K562 (cell line): ENCODE data around the gene CAPN13. TPM values are rescaled to one million over a fixed set of nuclear protein-coding genes. Genes with fewer than 3 reads are reported as not detected.

Experiments used
- ATAC-seq: fragments of 200-7000 bp; cut with Tn5 transposase; 3 replicates; pipeline ENCODE4 v1.9.1; 2020; ENCODE audit warnings: moderate library complexity
- BruUV-seq: library from RNA; stranded (reverse); fragments of 400-500 nt; replicated peaks from 2 replicates; lab custom pipeline; 2021; lab: Mats Ljungman, UMichigan
- CTCF ChIA-PET: fragments of 300-600 bp; formaldehyde crosslinking; extraction: SDS; loops from one replicate; lab custom pipeline; 2021; ENCODE audit warnings: low intra/inter-chr PET ratio; lab: Yijun Ruan, JAX
- POLR2A ChIA-PET: fragments of 300-600, 350-650 bp; sonication (Branson Sonifier 250); formaldehyde crosslinking; extraction: SDS; loops from one replicate; lab custom pipeline; 2021; ENCODE audit warnings: antibody characterized with exemption, inconsistent platforms; lab: Yijun Ruan, JAX
- DNase-seq, 4 experiments: peaks; one replicate each; pipeline versions ENCODE4 v3.0.0 to v3.0.0-alpha.2; 2011 to 2018; ENCODE audit warnings: low spot score in 3 of 4, mixed read lengths in 3 of 4; ENCODE audit errors: extremely low read depth in 1 of 4
- FAIRE-seq: peaks from 2 replicates; lab custom pipeline; 2011; peaks lifted over from hg19 to GRCh38; lab: Jason Lieb, UNC
- H2AFZ ChIP-seq: 2 replicates; pipeline ENCODE4 v1.6.0; 2011; ENCODE audit warnings: low read depth, low read length, control low read depth, inconsistent platforms
- H3K27ac ChIP-seq: fragments of 200-600 bp; 3 replicates; pipeline ENCODE4 v1.8.0; 2011; ENCODE audit warnings: low read depth, mild to moderate bottlenecking, control low read depth, inconsistent platforms, low read length, moderate library complexity, mixed read lengths; ENCODE audit errors: extremely low read depth
- H3K27me3 ChIP-seq, 2 experiments: fragments of 300-600 bp in 1 of 2; 2 replicates in 1 of 2; 3 replicates in 1 of 2; pipeline versions ENCODE4 v1.6.0 to v1.8.0; 2011; ENCODE audit warnings: inconsistent platforms in 2 of 2, low read length in 2 of 2, mild to moderate bottlenecking in 1 of 2, mixed read lengths in 1 of 2, moderate library complexity in 1 of 2; ENCODE audit not compliant: control insufficient read depth in 2 of 2, insufficient read depth in 2 of 2
- H3K36me3 ChIP-seq: fragments of 300-600 bp; 3 replicates; pipeline ENCODE4 v1.8.0; 2011; ENCODE audit warnings: mild to moderate bottlenecking, low read length, inconsistent platforms; ENCODE audit not compliant: control insufficient read depth, insufficient read depth
- H3K4me1 ChIP-seq, 2 experiments: fragments of 200-600 bp in 1 of 2; replicated peaks in 1 of 2; 2 replicates in 1 of 2; 3 replicates in 1 of 2; pipeline versions ENCODE4 v1.5.1 to v1.8.0; 2011; ENCODE audit warnings: inconsistent platforms in 2 of 2, low read length in 2 of 2, mild to moderate bottlenecking in 1 of 2, mixed read lengths in 1 of 2, moderate library complexity in 1 of 2; ENCODE audit not compliant: control insufficient read depth in 2 of 2, insufficient read depth in 2 of 2
- H3K4me2 ChIP-seq: 2 replicates; pipeline ENCODE4 v1.6.1; 2011; ENCODE audit warnings: low read length, control low read depth, inconsistent platforms, mixed read lengths; ENCODE audit not compliant: insufficient read depth
- H3K4me3 ChIP-seq: fragments of 200-600 bp; sonication (generic), shearing (Covaris generic); 2 replicates; pipeline ENCODE4 v1.5.1; 2016; ENCODE audit warnings: control low read depth, inconsistent platforms
- H3K79me2 ChIP-seq: fragments of 200-600 bp; 3 replicates; pipeline ENCODE4 v1.8.0; 2011; ENCODE audit warnings: low read length, inconsistent platforms; ENCODE audit not compliant: control insufficient read depth, insufficient read depth
- H3K9ac ChIP-seq, 2 experiments: 2 replicates each; pipeline versions ENCODE4 v1.6.0 to v1.6.1; 2011; ENCODE audit warnings: low read depth in 2 of 2, low read length in 2 of 2, control low read depth in 1 of 2, inconsistent platforms in 1 of 2, mild to moderate bottlenecking in 1 of 2, mixed read lengths in 1 of 2; ENCODE audit not compliant: insufficient read depth in 1 of 2
- H3K9me1 ChIP-seq: one replicate; pipeline ENCODE4 v1.6.0; 2011; ENCODE audit warnings: inconsistent platforms, mild to moderate bottlenecking, low read length, moderate library complexity; ENCODE audit not compliant: control insufficient read depth, insufficient read depth
- H3K9me3 ChIP-seq: replicated peaks from 2 replicates; pipeline ENCODE4 v1.5.1; 2011; ENCODE audit warnings: low read depth, low read length, inconsistent platforms; ENCODE audit not compliant: control insufficient read depth, insufficient read depth
- H4K20me1 ChIP-seq: replicated peaks from 2 replicates; pipeline ENCODE4 v1.6.1; 2011; ENCODE audit warnings: low read length, inconsistent platforms, mixed read lengths; ENCODE audit not compliant: control insufficient read depth, insufficient read depth
- ARID2 ChIP-seq: fragments of 450-650 bp; IDR thresholded peaks from 2 replicates; pipeline ENCODE4 v1.6.1; 2017; ENCODE audit warnings: antibody characterized with exemption, mild to moderate bottlenecking
- BHLHE40 ChIP-seq: IDR thresholded peaks from 2 replicates; pipeline ENCODE4 v1.6.1; 2011; ENCODE audit warnings: low read length, improper control_type of control experiment
- EZH2 ChIP-seq: IDR thresholded peaks from 2 replicates; pipeline ENCODE4 v1.6.1; 2012; ENCODE audit warnings: low read depth, mild to moderate bottlenecking, inconsistent platforms, low read length, borderline replicate concordance
- PHF20 ChIP-seq: fragments of 450-650 bp; IDR thresholded peaks from 2 replicates; pipeline ENCODE4 v1.6.1; 2018; ENCODE audit not compliant: partially characterized antibody
- SRF ChIP-seq, 2 experiments: fragments of 250-450, 450-650 bp in 1 of 2; sonication (Bioruptor Pico) in 1 of 2; sonication (generic) in 1 of 2; formaldehyde crosslinking; IDR thresholded peaks; 2 replicates each; pipeline versions ENCODE4 v1.5.0 to v1.5.1; 2020 to 2022; ENCODE audit warnings: mild to moderate bottlenecking in 1 of 2, missing genetic modification reagents in 1 of 2
- TAF1 ChIP-seq: IDR thresholded peaks from 2 replicates; pipeline ENCODE4 v1.6.1; 2011; ENCODE audit warnings: mild to moderate bottlenecking, low read length, moderate library complexity; ENCODE audit not compliant: insufficient read depth, control insufficient read depth, severe bottlenecking; ENCODE audit errors: extremely low read depth
- ZFX ChIP-seq: sonication (generic); formaldehyde crosslinking; IDR thresholded peaks from 2 replicates; pipeline ENCODE4 v1.8.0; 2022; ENCODE audit warnings: mild to moderate bottlenecking, missing genetic modification reagents, moderate library complexity
- ZNF778 ChIP-seq: fragments of 450-650 bp; formaldehyde crosslinking; IDR thresholded peaks from 2 replicates; pipeline ENCODE4 v1.4.0; 2020; ENCODE audit warnings: mild to moderate bottlenecking, moderate library complexity
- WGBS: fragments of 100-300 bp; shearing (Covaris generic); methylation state at CpG from one replicate; pipeline ENCODE4 v1.1.6; 2016; ENCODE audit warnings: low coverage, mixed read lengths; ENCODE audit not compliant: insufficient coverage; ENCODE audit errors: missing lambda C conversion rate; 5-methylcytosine and 5-hydroxymethylcytosine counted together
- in situ Hi-C: fragments of 300-500 bp; cut with MboI; formaldehyde crosslinking; loops from 4 replicates; pipeline ENCODE4 v1.15.0; 2018; ENCODE audit warnings: inconsistent platforms, mixed read lengths
- intact Hi-C: fragments of 100-400 bp; cut with micrococcal nuclease; formaldehyde crosslinking; loops from 2 replicates; pipeline ENCODE4 v1.14.2; 2022
- polyA plus RNA-seq, 8 experiments: library from polyadenylated mRNA; depleted of rRNA in 4 of 8; stranded (reverse) in 5 of 8; unstranded in 3 of 8; fragments of >200 nt; fragmentation: Nextera tagmentation in 2 of 8; fragmentation: Illumina TruSeq in 1 of 8; extraction: Ambion mirVana in 2 of 8; extraction: Trizol in 1 of 8; gene quantifications; 2 replicates each; pipeline versions ENCODE4 v1.2.1 to v1.2.3, GENCODE V29; 2011 to 2014; ENCODE audit warnings: inconsistent platforms in 1 of 8, missing spikeins in 1 of 8
- total RNA-seq, 7 experiments: library from RNA; depleted of rRNA in 6 of 7; stranded (reverse); fragments of >200 nt in 6 of 7; fragmentation: Illumina TruSeq in 2 of 7; extraction: Trizol in 2 of 7; gene quantifications; 2 replicates each; pipeline versions ENCODE4 v1.2.1 to v1.2.3, GENCODE V29; 2011 to 2021; ENCODE audit warnings: low replicate concordance in 1 of 7
- TF ChIP-seq, protein P1 (sequence below): fragments of 450-650 bp; IDR thresholded peaks from 2 replicates; pipeline ENCODE4 v1.6.1; 2016; ENCODE audit warnings: low read depth
- TF ChIP-seq, protein P2 (sequence below): fragments of 250-450 bp; sonication (Bioruptor Pico); IDR thresholded peaks from 2 replicates; pipeline ENCODE4 v1.9.0; 2021; ENCODE audit warnings: mild to moderate bottlenecking, inconsistent platforms
- TF ChIP-seq, protein P3 (sequence below): sonication (generic); formaldehyde crosslinking; IDR thresholded peaks from 2 replicates; pipeline ENCODE4 v1.8.0; 2023; ENCODE audit warnings: mild to moderate bottlenecking, missing genetic modification reagents

CAPN13 gene
- total and polyA plus RNA-seq, 9 of the 15 experiments (the other 6 are each of a cell fraction or from before 2014, with no cell fraction given): not detected

- Histone ChIP-seq H3K4me3 (no peak overlapping the region), H3K9me3 (no peaks in the 10 kb centered on the region), H4K20me1 (no peaks in the 10 kb centered on the region), H3K4me2 (no peak overlapping the region), H3K27me3 (peaks cover 0 to 5% of the 10 kb centered on the region in 2 experiments; a peak in 1 of 5 replicates), H3K27ac (no peak overlapping the region), H3K36me3 (no peaks in the 10 kb centered on the region), H3K9me1 (no peaks in the 10 kb centered on the region), H3K4me1 (no peaks in the 10 kb centered on the region), H2AFZ (no peak overlapping the region), H3K9ac (no peak overlapping the region), H3K79me2 (no peaks in the 10 kb centered on the region)
- in situ Hi-C loops: no loop called here
- intact Hi-C loops: no loop called here
- WGBS: 0% methylated on average over 3 of the region's 3 CpGs
- ChIA-PET CTCF (interaction anchor here (0.6 kb wide), 1 partner anchor 646 kb away, joined by 3 read pairs; no protein-coding TSS in a partner anchor), POLR2A (interaction anchor here (0.6 to 0.9 kb wide), 2 partner anchors 8 to 40 kb away, joined by 3 to 4 read pairs; no protein-coding TSS in a partner anchor)
- FAIRE-seq (no peak), ATAC-seq (no peak), DNase-seq (no peak)
- no TSS peak for BruUV-seq
- no peak for TF ChIP-seq PHF20
- no peak for TF ChIP-seq BHLHE40
- no peak for TF ChIP-seq EZH2
- TF ChIP-seq ARID2: no peak
- TF ChIP-seq, protein P1, sequence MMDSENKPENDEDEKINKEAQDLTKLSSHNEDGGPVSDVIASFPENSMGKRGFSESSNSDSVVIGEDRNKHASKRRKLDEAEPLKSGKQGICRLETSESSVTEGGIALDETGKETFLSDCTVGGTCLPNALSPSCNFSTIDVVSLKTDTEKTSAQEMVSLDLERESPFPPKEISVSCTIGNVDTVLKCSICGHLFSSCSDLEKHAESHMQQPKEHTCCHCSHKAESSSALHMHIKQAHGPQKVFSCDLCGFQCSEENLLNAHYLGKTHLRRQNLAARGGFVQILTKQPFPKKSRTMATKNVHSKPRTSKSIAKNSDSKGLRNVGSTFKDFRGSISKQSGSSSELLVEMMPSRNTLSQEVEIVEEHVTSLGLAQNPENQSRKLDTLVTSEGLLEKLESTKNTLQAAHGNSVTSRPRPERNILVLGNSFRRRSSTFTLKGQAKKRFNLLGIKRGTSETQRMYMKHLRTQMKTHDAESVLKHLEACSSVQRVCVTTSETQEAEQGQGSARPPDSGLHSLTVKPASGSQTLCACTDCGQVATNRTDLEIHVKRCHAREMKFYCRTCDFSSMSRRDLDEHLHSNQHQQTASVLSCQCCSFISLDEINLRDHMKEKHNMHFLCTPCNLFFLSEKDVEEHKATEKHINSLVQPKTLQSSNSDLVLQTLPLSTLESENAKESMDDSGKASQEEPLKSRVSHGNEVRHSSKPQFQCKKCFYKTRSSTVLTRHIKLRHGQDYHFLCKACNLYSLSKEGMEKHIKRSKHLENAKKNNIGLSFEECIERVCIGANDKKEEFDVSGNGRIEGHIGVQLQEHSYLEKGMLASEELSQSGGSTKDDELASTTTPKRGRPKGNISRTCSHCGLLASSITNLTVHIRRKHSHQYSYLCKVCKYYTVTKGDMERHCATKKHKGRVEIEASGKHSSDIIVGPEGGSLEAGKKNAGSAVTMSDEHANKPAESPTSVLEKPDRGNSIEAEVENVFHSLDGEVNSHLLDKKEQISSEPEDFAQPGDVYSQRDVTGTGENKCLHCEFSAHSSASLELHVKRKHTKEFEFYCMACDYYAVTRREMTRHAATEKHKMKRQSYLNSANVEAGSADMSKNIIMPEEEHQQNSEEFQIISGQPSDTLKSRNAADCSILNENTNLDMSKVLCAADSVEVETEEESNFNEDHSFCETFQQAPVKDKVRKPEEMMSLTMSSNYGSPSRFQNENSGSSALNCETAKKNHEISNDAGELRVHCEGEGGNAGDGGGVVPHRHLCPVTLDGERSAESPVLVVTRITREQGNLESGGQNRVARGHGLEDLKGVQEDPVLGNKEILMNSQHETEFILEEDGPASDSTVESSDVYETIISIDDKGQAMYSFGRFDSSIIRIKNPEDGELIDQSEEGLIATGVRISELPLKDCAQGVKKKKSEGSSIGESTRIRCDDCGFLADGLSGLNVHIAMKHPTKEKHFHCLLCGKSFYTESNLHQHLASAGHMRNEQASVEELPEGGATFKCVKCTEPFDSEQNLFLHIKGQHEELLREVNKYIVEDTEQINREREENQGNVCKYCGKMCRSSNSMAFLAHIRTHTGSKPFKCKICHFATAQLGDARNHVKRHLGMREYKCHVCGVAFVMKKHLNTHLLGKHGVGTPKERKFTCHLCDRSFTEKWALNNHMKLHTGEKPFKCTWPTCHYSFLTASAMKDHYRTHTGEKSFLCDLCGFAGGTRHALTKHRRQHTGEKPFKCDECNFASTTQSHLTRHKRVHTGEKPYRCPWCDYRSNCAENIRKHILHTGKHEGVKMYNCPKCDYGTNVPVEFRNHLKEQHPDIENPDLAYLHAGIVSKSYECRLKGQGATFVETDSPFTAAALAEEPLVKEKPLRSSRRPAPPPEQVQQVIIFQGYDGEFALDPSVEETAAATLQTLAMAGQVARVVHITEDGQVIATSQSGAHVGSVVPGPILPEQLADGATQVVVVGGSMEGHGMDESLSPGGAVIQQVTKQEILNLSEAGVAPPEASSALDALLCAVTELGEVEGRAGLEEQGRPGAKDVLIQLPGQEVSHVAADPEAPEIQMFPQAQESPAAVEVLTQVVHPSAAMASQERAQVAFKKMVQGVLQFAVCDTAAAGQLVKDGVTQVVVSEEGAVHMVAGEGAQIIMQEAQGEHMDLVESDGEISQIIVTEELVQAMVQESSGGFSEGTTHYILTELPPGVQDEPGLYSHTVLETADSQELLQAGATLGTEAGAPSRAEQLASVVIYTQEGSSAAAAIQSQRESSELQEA: no peak
- TF ChIP-seq ZNF778 (CRISPR knock-in tag): no peak
- TF ChIP-seq, protein P2, sequence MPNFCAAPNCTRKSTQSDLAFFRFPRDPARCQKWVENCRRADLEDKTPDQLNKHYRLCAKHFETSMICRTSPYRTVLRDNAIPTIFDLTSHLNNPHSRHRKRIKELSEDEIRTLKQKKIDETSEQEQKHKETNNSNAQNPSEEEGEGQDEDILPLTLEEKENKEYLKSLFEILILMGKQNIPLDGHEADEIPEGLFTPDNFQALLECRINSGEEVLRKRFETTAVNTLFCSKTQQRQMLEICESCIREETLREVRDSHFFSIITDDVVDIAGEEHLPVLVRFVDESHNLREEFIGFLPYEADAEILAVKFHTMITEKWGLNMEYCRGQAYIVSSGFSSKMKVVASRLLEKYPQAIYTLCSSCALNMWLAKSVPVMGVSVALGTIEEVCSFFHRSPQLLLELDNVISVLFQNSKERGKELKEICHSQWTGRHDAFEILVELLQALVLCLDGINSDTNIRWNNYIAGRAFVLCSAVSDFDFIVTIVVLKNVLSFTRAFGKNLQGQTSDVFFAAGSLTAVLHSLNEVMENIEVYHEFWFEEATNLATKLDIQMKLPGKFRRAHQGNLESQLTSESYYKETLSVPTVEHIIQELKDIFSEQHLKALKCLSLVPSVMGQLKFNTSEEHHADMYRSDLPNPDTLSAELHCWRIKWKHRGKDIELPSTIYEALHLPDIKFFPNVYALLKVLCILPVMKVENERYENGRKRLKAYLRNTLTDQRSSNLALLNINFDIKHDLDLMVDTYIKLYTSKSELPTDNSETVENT: no peak
- TF ChIP-seq SRF (CRISPR knock-in tag; IDR thresholded peaks at IDR 0.05): no peak
- no peak for TF ChIP-seq TAF1
- TF ChIP-seq ZFX (CRISPR knock-in tag): no peak
- TF ChIP-seq, protein P3, sequence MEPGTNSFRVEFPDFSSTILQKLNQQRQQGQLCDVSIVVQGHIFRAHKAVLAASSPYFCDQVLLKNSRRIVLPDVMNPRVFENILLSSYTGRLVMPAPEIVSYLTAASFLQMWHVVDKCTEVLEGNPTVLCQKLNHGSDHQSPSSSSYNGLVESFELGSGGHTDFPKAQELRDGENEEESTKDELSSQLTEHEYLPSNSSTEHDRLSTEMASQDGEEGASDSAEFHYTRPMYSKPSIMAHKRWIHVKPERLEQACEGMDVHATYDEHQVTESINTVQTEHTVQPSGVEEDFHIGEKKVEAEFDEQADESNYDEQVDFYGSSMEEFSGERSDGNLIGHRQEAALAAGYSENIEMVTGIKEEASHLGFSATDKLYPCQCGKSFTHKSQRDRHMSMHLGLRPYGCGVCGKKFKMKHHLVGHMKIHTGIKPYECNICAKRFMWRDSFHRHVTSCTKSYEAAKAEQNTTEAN: no peak
Measured at GRCh38 chr2:30826916-30827315, 19.7 kb upstream of the CAPN13 start.
